OCI-M2 (cell line): ENCODE results near the gene OXLD1.

Source experiments
- DNase-seq: peaks from one replicate; lab custom pipeline; 2025; ENCODE audit not compliant: unreplicated experiment; lab: John Stamatoyannopoulos, UW

The OXLD1 gene

DNA sequence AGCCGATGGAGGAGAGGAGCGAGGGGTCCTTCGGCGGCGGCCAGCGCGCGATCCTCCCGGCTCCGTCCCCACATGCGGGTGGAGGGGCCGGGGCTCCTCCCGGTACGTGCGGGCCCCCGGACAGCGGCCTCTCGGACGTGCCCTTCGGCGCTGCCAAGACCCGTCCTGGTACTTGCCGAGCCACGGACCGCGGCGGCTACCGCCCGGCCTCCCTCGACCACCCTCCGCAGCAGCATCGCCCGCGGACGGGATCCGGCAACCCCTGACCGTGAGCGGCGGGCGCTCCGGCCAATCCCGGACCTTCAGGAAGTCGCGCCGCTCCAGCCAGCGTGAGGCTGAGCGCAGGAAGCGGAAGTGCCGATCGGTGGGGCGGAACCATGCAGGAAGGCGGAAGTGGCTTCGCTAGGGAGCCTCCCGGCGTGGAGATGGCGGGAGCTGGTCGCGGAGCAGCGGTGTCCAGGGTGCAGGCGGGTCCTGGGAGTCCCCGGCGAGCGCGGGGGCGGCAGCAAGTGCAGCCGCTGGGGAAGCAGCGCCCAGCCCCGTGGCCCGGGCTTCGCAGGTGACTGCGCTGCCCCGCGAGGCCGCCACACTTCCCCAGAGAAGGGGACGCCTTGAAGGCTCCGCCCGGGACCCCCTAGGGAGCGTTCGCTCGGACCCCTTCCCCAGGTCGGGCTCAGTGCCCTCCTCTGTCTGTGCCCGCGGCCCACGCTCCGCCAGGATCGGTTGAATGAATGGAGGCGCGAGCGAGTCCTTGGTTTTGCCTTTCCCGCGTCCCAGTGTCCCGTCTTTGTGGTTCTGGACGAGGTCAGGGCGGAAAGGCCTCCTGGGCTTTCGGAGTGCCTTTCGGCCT is at the start of gene OXLD1, which contains the start of gene CCDC137:
OXLD1 (minus strand) TSS at position 264 of the 850 bp plus-strand sequence; CDS start at position 236, 28 bp downstream.
CCDC137 (plus strand) TSS at position 396 of the 850 bp plus-strand sequence; CDS start at position 426, 30 bp downstream.
- peak; percentile 33 for DNase-seq

DNA sequence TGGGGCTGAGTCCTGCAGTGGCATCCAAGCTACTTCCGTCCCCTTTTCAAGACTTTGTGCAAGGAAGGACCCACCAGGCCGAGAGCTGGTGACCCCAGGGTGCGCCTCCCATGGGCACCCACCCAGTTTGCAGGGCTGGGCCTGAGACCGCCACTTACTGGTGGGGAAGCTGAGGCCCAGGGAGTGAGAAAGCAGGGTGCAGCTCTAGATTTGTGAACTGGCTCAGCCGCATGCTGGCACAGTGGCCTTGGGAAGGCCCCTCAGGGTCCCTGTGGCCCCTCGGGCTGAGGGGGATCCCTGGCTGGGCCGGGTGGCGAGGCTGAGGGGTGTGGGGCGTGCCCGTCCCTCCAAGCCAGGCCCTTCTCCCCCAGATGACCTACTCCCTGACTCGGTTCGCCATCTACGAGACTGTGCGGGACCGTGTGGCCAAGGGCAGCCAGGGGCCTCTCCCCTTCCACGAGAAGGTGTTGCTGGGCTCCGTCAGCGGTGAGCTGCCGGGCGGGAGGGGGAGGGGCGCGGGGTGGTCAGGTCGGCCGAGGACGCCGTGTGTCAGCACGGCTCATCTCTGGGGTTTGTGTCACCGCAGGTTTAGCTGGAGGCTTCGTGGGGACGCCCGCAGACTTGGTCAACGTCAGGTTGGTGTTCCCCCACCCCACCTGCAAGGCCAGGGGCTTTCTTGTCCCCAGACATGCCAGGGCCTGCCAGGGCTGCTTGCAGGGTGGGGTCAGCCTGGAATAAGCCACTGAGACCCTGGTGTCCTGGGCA is 48.9 kb upstream of the OXLD1 start:
- no peak for DNase-seq

GRCh38 chr17:81714412-81715106 is 48.2 kb upstream of the OXLD1 start:
- no peak for DNase-seq

DNA sequence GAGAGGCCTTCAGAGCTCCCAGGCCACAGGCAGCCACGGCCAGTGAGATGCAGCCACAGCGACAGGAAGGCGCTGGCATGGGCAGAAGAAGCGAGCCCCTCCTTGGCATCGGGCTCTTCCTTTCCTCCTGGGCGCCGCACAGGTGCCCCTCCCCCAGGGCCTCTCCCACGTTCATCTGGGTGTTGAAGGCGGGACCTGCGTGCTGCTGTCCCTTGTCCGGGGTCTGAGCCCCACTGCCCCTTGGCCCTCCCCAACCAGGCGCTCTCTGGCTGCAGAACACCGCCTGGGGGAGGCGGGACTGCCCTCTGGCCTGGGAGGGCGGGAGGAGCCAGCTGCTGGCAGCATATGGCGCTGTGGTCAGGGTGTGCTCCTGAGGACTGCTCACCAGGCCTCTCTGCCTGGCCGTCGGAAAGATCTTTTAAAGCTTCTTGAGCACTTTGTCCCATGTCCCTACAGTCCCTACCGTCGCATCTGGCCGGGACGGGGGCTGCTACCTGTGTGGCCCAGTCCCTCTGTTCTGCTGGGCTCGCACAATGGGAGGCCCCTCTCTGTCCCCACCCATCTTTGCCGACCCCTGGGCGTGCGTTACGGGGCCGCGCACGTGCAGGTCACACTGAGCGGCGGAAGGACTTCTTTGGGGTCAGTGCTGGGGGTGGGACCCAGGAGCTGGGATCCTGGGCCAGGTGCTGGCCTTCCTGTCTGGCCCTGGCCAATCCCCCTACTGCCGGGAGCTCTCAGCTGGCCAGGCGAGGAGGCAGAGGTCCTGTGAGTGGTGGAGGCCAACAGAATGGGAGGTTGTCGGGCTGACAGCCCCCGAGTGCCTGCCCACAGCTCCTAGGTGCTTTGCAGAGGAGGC is 47.4 kb upstream of the OXLD1 start:
- no peak for DNase-seq

DNA sequence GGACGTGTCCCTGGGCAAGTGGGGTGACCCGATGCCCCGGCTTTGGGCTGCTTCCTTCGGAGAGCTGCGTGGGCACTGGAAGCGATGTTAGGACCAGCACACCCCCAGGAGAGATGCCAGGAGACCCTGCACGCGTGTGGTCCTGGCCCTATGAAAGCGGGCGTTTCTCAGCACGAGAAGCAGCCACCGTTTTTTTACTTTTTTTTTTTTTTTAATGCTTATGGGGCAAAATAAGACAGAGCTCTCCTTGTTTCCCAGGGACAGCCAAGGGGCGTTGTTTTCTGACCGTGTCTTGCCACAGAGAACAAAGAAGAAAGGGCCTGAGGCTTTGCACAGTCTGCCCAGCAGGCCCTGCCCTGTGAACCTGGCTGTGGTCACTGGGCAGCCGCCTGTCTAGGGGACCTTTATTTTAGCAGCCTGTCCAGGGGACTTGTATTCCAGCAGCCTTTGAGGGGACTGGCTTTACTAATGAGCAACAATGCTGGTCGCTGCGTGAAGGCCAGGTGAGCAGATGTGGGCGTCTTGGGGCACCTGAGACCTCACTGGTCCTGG is 46.7 kb upstream of the OXLD1 start:
- no peak for DNase-seq

- no peak for DNase-seq
Measured at GRCh38 chr17:81712468-81713003, 46.1 kb upstream of the OXLD1 start.

- no peak for DNase-seq
Measured at GRCh38 chr17:81711814-81712467, 45.5 kb upstream of the OXLD1 start, which contains the start of gene SLC25A10. Gene SLC25A10 (plus strand): TSS chr17:81712284. CDS start chr17:81712427, 143 bp downstream.

GRCh38 chr17:81710514-81711308 is 44.3 kb upstream of the OXLD1 start:
- DNase-seq = no peak

DNA sequence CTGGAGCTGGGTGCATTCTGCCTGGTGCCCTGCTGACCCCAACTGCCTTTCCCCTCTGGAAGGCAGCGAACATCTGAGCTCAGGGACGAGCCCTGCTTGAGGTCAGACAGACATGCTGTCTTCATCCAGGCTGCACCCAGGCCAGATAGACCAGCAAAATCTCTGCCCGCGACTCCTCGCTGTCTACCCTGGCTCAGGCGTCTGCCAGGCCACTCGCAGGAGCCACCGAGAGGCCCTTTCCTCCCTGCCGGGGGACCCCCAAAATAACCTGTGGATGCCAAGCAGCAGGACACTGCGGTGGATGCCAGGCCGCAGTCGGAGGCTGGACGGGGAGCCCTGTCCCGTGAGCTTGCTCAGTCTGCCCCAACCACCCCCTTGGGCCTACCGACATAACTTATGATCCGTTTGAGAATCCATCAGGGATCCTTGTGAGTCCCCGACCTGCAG is 42.4 kb upstream of the OXLD1 start:
- DNase-seq = no peak

DNA sequence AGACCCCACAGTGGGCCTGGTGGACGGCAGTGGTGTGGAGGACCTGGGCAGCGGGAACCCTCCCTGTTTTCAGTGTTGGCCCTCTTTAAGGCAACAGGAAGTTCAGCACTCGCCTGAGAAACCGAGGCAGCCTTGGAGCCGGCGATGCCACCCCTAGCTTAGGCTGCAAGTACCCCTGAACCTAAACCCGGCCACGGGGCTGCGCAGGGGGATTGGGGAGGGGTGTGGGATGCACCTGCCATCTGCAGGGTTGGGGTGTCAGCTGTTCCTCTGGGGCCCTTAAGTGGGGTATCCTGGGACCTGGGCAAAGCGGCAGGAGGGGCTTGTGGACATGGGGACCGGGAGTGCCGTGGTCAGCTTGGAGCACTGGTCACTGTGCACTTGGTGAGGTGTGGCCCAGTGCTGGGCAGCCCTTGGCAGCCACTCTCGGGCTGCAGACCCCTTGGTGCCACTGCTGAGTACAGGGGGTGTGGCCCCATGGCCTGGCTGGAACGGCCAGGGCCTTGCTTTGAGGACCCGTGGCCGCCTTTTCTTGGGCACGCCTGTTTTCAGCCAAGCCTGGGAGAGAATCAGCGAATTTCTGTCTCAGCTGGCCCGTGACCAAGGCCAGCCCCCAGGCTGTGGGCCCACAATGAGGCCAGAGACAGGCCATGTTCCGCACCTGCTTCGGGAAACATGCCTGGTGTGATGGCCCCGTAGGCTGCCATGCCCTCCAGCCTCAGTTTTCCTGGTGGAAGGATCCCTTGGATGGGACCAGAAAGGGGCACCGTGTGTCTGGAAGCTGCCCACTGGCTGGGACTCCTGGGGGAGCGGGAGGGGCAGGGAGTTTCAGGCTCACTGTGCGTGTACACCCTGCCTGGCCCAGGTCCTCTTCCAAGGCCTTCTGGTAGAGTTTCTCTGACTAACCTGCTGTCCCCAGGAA is 41.6 kb upstream of the OXLD1 start:
- no peak for DNase-seq

GRCh38 chr17:81706757-81707624 is 40.6 kb upstream of the OXLD1 start:
- no peak for DNase-seq

GRCh38 chr17:81706232-81706611 is 39.8 kb upstream of the OXLD1 start:
- no peak for DNase-seq

GRCh38 chr17:81705518-81706231 is 39.3 kb upstream of the OXLD1 start:
- DNase-seq = no peak

DNA sequence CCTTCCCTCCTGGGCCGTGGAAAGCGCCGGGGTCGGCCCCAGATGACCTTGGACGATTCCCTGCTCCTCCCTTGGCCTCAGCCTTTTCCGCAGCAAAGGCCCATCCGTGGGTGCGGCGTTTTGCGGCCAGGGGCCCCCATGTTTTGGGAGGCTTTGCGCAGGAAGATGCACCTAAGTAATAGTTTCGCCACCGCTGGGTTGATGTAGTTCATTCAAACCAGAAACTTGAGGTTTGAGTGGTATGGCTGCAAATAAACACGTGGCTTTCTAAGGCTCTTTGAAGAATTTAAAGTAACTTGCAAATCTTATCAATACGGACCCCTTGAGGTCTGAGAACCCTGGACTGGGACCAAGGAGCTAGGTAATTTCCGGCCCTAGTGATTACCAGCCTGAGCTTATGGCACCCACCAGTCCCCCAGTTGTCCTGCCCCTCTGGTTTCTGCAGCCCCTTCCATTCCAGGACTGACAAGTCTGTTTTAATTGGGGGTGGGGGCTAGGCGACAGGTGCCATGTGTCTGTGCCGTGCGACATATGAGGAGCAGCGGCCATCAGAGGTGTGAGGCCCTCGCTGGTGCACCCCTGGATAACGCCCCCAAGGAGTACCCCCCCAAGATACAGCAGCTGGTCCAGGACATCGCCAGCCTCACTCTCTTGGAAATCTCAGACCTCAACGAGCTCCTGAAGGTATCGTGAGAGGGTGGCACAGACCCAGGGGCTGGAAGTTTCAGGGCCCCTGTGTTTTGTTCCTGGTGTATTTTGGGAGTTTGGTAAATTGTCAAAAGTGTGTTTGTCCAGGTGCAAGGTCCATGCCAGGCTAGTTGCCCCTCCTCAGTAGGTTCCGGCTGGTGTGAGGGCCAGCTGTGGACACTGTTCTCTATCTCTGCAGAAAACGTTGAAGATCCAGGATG is 37.6 kb upstream of the OXLD1 start:
- no peak for DNase-seq
